SK-N-SH treated with all-trans-retinoic acid at 6 μM for 48 hours (cell line): ENCODE data around the gene RS1.

ENCODE experiments used
- ARNTL ChIP-seq: fragments of 450-650 bp; formaldehyde crosslinking; IDR thresholded peaks from 2 replicates; pipeline ENCODE4 v1.5.0; 2020; ENCODE audit warnings: low read depth, mild to moderate bottlenecking, moderate library complexity, borderline replicate concordance
- BACH2 ChIP-seq: fragments of 250-450 bp; sonication (Bioruptor Pico); IDR thresholded peaks from 2 replicates; pipeline ENCODE4 v1.9.0; 2021; ENCODE audit warnings: mild to moderate bottlenecking, borderline replicate concordance
- CREB5 ChIP-seq: fragments of 250-450 bp; sonication (Bioruptor Pico); IDR thresholded peaks from 2 replicates; pipeline ENCODE4 v1.5.1; 2020; ENCODE audit warnings: low read depth, mild to moderate bottlenecking, moderate library complexity
- GLIS3 ChIP-seq: fragments of 250-450 bp; sonication (Bioruptor Pico); IDR thresholded peaks from 2 replicates; pipeline ENCODE4 v1.5.0; 2020; ENCODE audit warnings: mild to moderate bottlenecking, moderate library complexity
- ISL1 ChIP-seq: fragments of 250-450 bp; sonication (Bioruptor Pico); IDR thresholded peaks from 2 replicates; pipeline ENCODE4 v2.1.2; 2022; ENCODE audit warnings: mild to moderate bottlenecking, moderate library complexity
- PATZ1 ChIP-seq: fragments of 250-450 bp; sonication (Bioruptor Pico); IDR thresholded peaks from 2 replicates; pipeline ENCODE4 v1.8.0; 2020; ENCODE audit warnings: mild to moderate bottlenecking, moderate library complexity, borderline replicate concordance
- TCF4 ChIP-seq: fragments of 250-450 bp; sonication (Bioruptor Pico); IDR thresholded peaks from 2 replicates; pipeline ENCODE4 v1.8.0; 2021; ENCODE audit warnings: mild to moderate bottlenecking, moderate library complexity, borderline replicate concordance
- ZC3H10 ChIP-seq: fragments of 250-450 bp; sonication (Bioruptor Pico); IDR thresholded peaks from 2 replicates; pipeline ENCODE4 v1.5.1; 2021; ENCODE audit warnings: mild to moderate bottlenecking, moderate library complexity
- ZFP3 ChIP-seq: fragments of 250-450 bp; sonication (Bioruptor Pico); IDR thresholded peaks from 2 replicates; pipeline ENCODE4 v1.5.0; 2020; ENCODE audit warnings: mild to moderate bottlenecking, moderate library complexity
- ZFP30 ChIP-seq: fragments of 450-650 bp; formaldehyde crosslinking; IDR thresholded peaks from 2 replicates; pipeline ENCODE4 v1.5.0; 2022; ENCODE audit warnings: mild to moderate bottlenecking, moderate library complexity
- ZNF8 ChIP-seq: fragments of 450-650 bp; formaldehyde crosslinking; IDR thresholded peaks from 2 replicates; pipeline ENCODE4 v1.5.0; 2020; ENCODE audit warnings: mild to moderate bottlenecking, moderate library complexity

GRCh38 chrX:18709833-18710232 is 37.9 kb upstream of the RS1 start:
- TF ChIP-seq PATZ1 (CRISPR knock-in tag) = no peak
- TF ChIP-seq CREB5 (CRISPR knock-in tag) = no peak
- TF ChIP-seq ARNTL (CRISPR knock-in tag) = no peak
- TF ChIP-seq BACH2 = no peak
- TF ChIP-seq TCF4 (CRISPR knock-in tag) = no peak
- TF ChIP-seq ZC3H10 (CRISPR knock-in tag) = no peak
- no peak for TF ChIP-seq ZFP3 (CRISPR knock-in tag)
- TF ChIP-seq ZNF8 = no peak
- TF ChIP-seq ISL1 (CRISPR knock-in tag) = no peak
- TF ChIP-seq GLIS3 (CRISPR knock-in tag) = no peak
- no peak for TF ChIP-seq ZFP30 (CRISPR knock-in tag)
